Body of pancreas (tissue), 4 donors: ENCODE data around the gene DIAPH3. TPM values are rescaled to one million over a fixed set of nuclear protein-coding genes. Genes with fewer than 3 reads are reported as not detected.

ENCODE experiments used
- ATAC-seq: fragments of 150-250 bp; one replicate; pipeline ENCODE4 v1.9.1; 2016
- DNase-seq, 4 donors: peaks; one replicate each; pipeline ENCODE4 v3.0.0-alpha.2; 2019
- H3K27ac ChIP-seq, 4 donors: fragments of 200-600 bp; sonication (generic); 1 replicate in 3 of 4; 2 replicates in 1 of 4; pipeline versions ENCODE4 v1.5.1 to v1.6.1; 2016 to 2019; ENCODE audit warnings: mild to moderate bottlenecking in 1 of 4, mixed read lengths in 1 of 4, moderate library complexity in 1 of 4
- H3K27me3 ChIP-seq, 2 donors: fragments of 200-600 bp; sonication (generic); one replicate each; pipeline ENCODE4 v1.6.0; 2016; ENCODE audit warnings: mild to moderate bottlenecking in 1 of 2
- H3K36me3 ChIP-seq, 2 donors: fragments of 200-600 bp; sonication (generic); replicated peaks in 1 of 2; 2 replicates each; pipeline ENCODE4 v1.5.1; 2016; ENCODE audit warnings: low read depth in 2 of 2; ENCODE audit not compliant: insufficient read depth in 1 of 2
- H3K4me1 ChIP-seq: fragments of 200-600 bp; sonication (generic); one replicate; pipeline ENCODE4 v1.6.0; 2016
- H3K4me3 ChIP-seq, 2 donors: fragments of 200-600 bp; sonication (generic); 1 replicate in 1 of 2; 2 replicates in 1 of 2; pipeline ENCODE4 v1.5.1; 2016 to 2019
- H3K9me3 ChIP-seq, 3 donors: fragments of 200-600 bp; sonication (generic); 1 replicate in 2 of 3; 2 replicates in 1 of 3; pipeline ENCODE4 v1.5.1; 2016
- POLR2A ChIP-seq, 3 donors: fragments of 450-650 bp; IDR thresholded peaks; one replicate each; pipeline ENCODE4 v1.6.1; 2016; ENCODE audit warnings: antibody characterized with exemption in 3 of 3, mild to moderate bottlenecking in 2 of 3
- WGBS, 2 donors: methylation state at CpG; one replicate each; pipeline ENCODE4 v1.1.5; 2017; 5-methylcytosine and 5-hydroxymethylcytosine counted together
- intact Hi-C: fragments of 100-400 bp; cut with DNase I; formaldehyde crosslinking; loops from one replicate; pipeline ENCODE4 v1.15.1; 2023
- total RNA-seq, 2 donors: library from RNA; depleted of rRNA; stranded (reverse); fragments of >200 nt; gene quantifications; one replicate each; pipeline ENCODE4 v1.1.0, GENCODE V29; 2016
- TF ChIP-seq, protein P1 (sequence below), 7 experiments: fragments of 450-650 bp in 4 of 7; fragments of 200-600 bp in 3 of 7; sonication (generic) in 3 of 7; IDR thresholded peaks; one replicate each; pipeline ENCODE4 v1.5.1; 2016 to 2019; ENCODE audit warnings: antibody characterized with exemption in 7 of 7

Gene DIAPH3
- total RNA-seq, 2 donors from 2014 or later: 0.33 to 0.78 TPM

DNA sequence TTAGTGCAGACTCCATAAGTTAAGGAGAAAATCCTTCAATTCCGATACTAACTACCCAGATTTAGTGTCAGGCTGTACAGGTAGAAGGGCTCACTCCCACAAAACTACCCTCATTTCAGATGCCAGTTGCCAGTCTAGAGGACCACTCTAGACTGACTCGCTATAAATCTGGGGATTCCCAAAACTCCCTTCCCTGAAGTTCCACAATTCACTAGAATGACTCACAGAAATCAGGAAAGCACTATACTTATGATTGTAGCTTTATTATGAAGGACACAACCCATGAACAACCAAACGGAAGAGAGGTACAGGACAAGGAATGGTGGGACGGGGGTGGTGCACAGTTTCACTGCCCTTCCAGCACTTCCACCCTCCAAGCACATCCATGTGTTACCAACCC, 321.2 kb downstream of the DIAPH3 start:
- Histone ChIP-seq H3K27ac (no peak overlapping the region), H3K27me3 (no peaks in the 10 kb centered on the region), H3K4me1 (no peaks in the 10 kb centered on the region), H3K36me3 (no peaks in the 10 kb centered on the region), H3K4me3 (no peak overlapping the region), H3K9me3 (no peaks in the 10 kb centered on the region)
- intact Hi-C loops: no loop called here
- TF ChIP-seq, protein P1, sequence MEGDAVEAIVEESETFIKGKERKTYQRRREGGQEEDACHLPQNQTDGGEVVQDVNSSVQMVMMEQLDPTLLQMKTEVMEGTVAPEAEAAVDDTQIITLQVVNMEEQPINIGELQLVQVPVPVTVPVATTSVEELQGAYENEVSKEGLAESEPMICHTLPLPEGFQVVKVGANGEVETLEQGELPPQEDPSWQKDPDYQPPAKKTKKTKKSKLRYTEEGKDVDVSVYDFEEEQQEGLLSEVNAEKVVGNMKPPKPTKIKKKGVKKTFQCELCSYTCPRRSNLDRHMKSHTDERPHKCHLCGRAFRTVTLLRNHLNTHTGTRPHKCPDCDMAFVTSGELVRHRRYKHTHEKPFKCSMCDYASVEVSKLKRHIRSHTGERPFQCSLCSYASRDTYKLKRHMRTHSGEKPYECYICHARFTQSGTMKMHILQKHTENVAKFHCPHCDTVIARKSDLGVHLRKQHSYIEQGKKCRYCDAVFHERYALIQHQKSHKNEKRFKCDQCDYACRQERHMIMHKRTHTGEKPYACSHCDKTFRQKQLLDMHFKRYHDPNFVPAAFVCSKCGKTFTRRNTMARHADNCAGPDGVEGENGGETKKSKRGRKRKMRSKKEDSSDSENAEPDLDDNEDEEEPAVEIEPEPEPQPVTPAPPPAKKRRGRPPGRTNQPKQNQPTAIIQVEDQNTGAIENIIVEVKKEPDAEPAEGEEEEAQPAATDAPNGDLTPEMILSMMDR (IDR thresholded peaks at IDR 0.05): no peak
- TF ChIP-seq POLR2A (IDR thresholded peaks at IDR 0.05): no peak
- ATAC-seq (no peak), DNase-seq (no peak)
- WGBS, 2 donors: 91 to 92% methylated on average over 4 of the region's 4 CpGs

DNA sequence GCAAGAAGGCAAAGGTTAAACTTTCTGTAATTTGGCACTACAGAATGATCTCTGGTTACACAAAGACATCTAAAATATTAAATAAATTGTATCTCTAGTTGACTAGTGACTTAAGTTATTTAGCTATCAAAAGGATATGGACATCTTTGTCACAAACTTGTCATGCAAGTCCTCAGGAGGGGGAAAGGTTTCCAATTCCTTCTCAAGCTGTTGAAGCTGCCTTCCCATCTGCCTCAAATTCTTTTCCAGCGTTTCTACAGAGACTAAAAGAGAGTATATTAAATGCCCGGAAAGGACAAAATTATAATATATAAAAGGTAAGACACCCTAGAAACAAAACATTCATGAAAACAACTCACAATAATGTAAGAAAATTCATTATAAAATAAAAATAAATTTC, 324.5 kb downstream of the DIAPH3 start:
- Histone ChIP-seq H3K27me3 (no peaks in the 10 kb centered on the region), H3K36me3 (no peaks in the 10 kb centered on the region), H3K4me3 (no peak overlapping the region), H3K4me1 (no peaks in the 10 kb centered on the region), H3K9me3 (no peaks in the 10 kb centered on the region), H3K27ac (no peak overlapping the region)
- intact Hi-C loops: no loop called here
- 91 to 92% methylated on average over 2 of the region's 2 CpGs for WGBS, 2 donors
- ATAC-seq (no peak), DNase-seq (no peak)
- TF ChIP-seq POLR2A (IDR thresholded peaks at IDR 0.05): no peak
- TF ChIP-seq, protein P1 (IDR thresholded peaks at IDR 0.05): no peak

GRCh38 chr13:59837101-59837500, 326.6 kb downstream of the DIAPH3 start:
- DNase-seq: no peak

DNA sequence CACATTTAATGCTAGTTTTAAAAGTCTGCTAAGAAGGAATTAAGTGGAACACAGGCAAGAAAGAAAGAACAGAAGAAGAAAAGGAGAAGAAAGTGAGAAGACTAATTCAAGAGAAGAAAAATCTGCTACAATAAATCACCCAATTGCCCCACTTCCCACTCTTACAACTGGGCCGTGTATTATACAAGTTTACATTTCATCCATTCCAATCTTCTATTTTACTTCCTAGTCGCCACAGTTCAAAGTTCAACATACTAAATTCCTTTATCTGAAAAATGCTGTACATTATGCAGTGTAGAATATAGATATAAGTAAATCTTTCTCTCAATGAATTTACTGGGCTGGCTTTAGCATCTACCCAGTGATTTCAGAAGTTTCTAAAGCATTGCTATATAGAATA, 328.2 kb downstream of the DIAPH3 start:
- WGBS, 2 donors: 52 to 56% methylated on average over 2 of the region's 2 CpGs
- TF ChIP-seq, protein P1 (IDR thresholded peaks at IDR 0.05): no peak
- TF ChIP-seq POLR2A (IDR thresholded peaks at IDR 0.05): no peak
- Histone ChIP-seq H3K36me3 (no peaks in the 10 kb centered on the region), H3K27ac (no peak overlapping the region), H3K4me1 (no peaks in the 10 kb centered on the region), H3K9me3 (no peaks in the 10 kb centered on the region), H3K4me3 (no peak overlapping the region), H3K27me3 (no peaks in the 10 kb centered on the region)
- DNase-seq (no peak), ATAC-seq (no peak)
- intact Hi-C loops: no loop called here

More at GRCh38 chr13:59837101-59837500, 326.6 kb downstream of the DIAPH3 start:
- TF ChIP-seq, protein P1 (IDR thresholded peaks at IDR 0.05): no peak
- TF ChIP-seq POLR2A (IDR thresholded peaks at IDR 0.05): no peak
- intact Hi-C loops: no loop called here
- ATAC-seq: no peak
- H3K36me3 ChIP-seq: no peaks in the 10 kb centered on the region
- no peaks in the 10 kb centered on the region for H3K9me3 ChIP-seq
- H3K27ac ChIP-seq: no peak overlapping the region
- no peak overlapping the region for H3K4me3 ChIP-seq
- H3K27me3 ChIP-seq: no peaks in the 10 kb centered on the region
- no peaks in the 10 kb centered on the region for H3K4me1 ChIP-seq
- 78 to 83% methylated on average over 3 of the region's 3 CpGs for WGBS, 2 donors

DNA sequence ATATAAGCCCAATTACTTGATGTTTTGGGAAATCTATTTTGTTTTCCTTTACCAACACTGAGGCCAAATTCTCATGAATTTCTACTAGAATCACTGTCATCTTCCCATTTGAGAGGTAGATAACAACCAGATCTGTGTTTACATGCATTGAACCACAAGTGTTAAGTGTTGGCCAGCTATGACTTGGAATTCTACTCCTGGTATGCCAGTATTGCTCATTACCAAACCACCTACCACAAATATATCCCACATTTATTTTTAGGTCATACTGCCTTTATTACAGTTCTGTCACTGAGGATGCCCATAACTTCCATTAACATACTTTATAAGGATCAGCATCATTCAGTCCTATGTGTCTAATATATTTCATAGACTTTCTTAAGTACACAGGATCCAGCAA, 328.9 kb downstream of the DIAPH3 start:
- Histone ChIP-seq H3K27ac (no peak overlapping the region), H3K27me3 (no peaks in the 10 kb centered on the region), H3K36me3 (no peaks in the 10 kb centered on the region), H3K4me1 (no peaks in the 10 kb centered on the region), H3K4me3 (no peak overlapping the region), H3K9me3 (no peaks in the 10 kb centered on the region)
- intact Hi-C loops: no loop called here
- ATAC-seq (no peak), DNase-seq (no peak)
- TF ChIP-seq, protein P1 (IDR thresholded peaks at IDR 0.05): no peak
- no peak for TF ChIP-seq POLR2A (IDR thresholded peaks at IDR 0.05)
